Motor neuron (in vitro differentiated cells): ENCODE results near the gene PCSK6. TPM values are rescaled to one million over a fixed set of nuclear protein-coding genes. Genes with fewer than 3 reads are reported as not detected.

ENCODE experiments used
- ATAC-seq, 8 experiments: fragments of 200-7000 bp; cut with Tn5 transposase; replicated peaks in 6 of 8; 2 replicates each; pipeline ENCODE4 v1.8.0; 2021; ENCODE audit warnings: mild to moderate bottlenecking in 8 of 8, moderate library complexity in 8 of 8
- H3K27ac ChIP-seq, 2 donors: fragments of 250-450 bp; sonication (Bioruptor Pico); 2 replicates each; pipeline ENCODE4 v1.9.0; 2021; ENCODE audit warnings: antibody characterized with exemption in 2 of 2, mild to moderate bottlenecking in 2 of 2, moderate library complexity in 1 of 2
- H3K4me1 ChIP-seq, 2 donors: fragments of 250-450 bp; sonication (Bioruptor Pico); replicated peaks in 1 of 2; 2 replicates each; pipeline ENCODE4 v1.6.1; 2021; ENCODE audit warnings: antibody characterized with exemption in 2 of 2, mild to moderate bottlenecking in 2 of 2, moderate library complexity in 1 of 2
- H3K4me3 ChIP-seq, 5 donors: fragments of 250-450 bp; sonication (Bioruptor Pico); 2 replicates each; pipeline ENCODE4 v1.9.0; 2021; ENCODE audit warnings: antibody characterized with exemption in 5 of 5, mild to moderate bottlenecking in 5 of 5, moderate library complexity in 4 of 5
- WGBS, 10 experiments: fragments of 450-650 bp; shearing (Covaris generic); methylation state at CpG; one replicate each; pipeline ENCODE4 v1.0.0; 2022; 5-methylcytosine and 5-hydroxymethylcytosine counted together
- in situ Hi-C, 9 experiments: fragments of 400-800 bp; cut with MboI; loops; one replicate each; pipeline ENCODE4 v1.15.0; 2021; ENCODE audit warnings: low sequenced_read_pairs in 9 of 9, low pct_unique_long_range_greater_than_20kb in 2 of 9; ENCODE audit not compliant: unreplicated experiment in 9 of 9
- total RNA-seq, 8 experiments: library from RNA; unstranded; fragments of 300-600 nt; gene quantifications; 2 replicates each; pipeline versions ENCODE4 v1.2.3 to v1.2.4, GENCODE V29; 2022

The PCSK6 gene
- total RNA-seq, 8 experiments from 2014 or later, result 1.5 to 9.9 (median 3.7) TPM

- peaks cover 0 to 2% of the 10 kb centered on the region in 2 donors for H3K4me1 ChIP-seq
- H3K4me3 ChIP-seq, result no peak overlapping the region
- in situ Hi-C loops, result loop anchor here in 5 of 9 experiments (10.0 to 25.0 kb wide), 3 partner anchors 249 to 652 kb away; partner anchors contain the start of genes ASB7 (in 3 of the 5) and LINS1 (in 3 of the 5)
- no peak for ATAC-seq
- no peak overlapping the region for H3K27ac ChIP-seq
- WGBS, 10 experiments, result 70 to 100% (median 97%) methylated on average over 1 to 3 of the region's 4 CpGs; no CpG with 5 or more reads in 4 of the 10 experiments
Observed at GRCh38 chr15:101264011-101264410, 225.5 kb downstream of the PCSK6 start.

- H3K27ac ChIP-seq, result no peak overlapping the region
- no peak overlapping the region for H3K4me3 ChIP-seq
- WGBS, 10 experiments, result 17 to 100% (median 50%) methylated on average over 1 to 4 of the region's 4 CpGs; no CpG with 5 or more reads in 1 of the 10 experiments
- in situ Hi-C loops, result loop anchor here in 5 of 9 experiments (10.0 to 25.0 kb wide), 3 partner anchors 248 to 650 kb away; partner anchors contain the start of genes ASB7 (in 3 of the 5) and LINS1 (in 3 of the 5)
- H3K4me1 ChIP-seq, result peaks cover 2 to 4% of the 10 kb centered on the region in 2 donors
- no peak for ATAC-seq
Observed at GRCh38 chr15:101262551-101262950, 227.0 kb downstream of the PCSK6 start.

- in situ Hi-C loops, result loop anchor here (5.0 to 25.0 kb wide), 9 partner anchors 164 to 646 kb away; partner anchors contain the start of genes ASB7 (in 3 of the 9) and LINS1 (in 3 of the 9)
- Histone ChIP-seq H3K4me1 (peaks cover 4 to 8% of the 10 kb centered on the region in 2 donors), H3K27ac (no peak overlapping the region), H3K4me3 (no peak overlapping the region)
- ATAC-seq, result peak; percentile 60 to 92 (median 75)
- WGBS, 10 experiments, result 7 to 31% (median 14%) methylated on average over 2 to 7 of the region's 11 CpGs
Observed at GRCh38 chr15:101258238-101259144, 231.0 kb downstream of the PCSK6 start.

GRCh38 chr15:101256757-101257156 is 232.8 kb downstream of the PCSK6 start:
- H3K4me1 ChIP-seq, result peaks cover 8 to 9% of the 10 kb centered on the region in 2 donors
- 63 to 100% (median 82%) methylated on average over 1 to 6 of the region's 6 CpGs; no CpG with 5 or more reads in 2 of the 10 experiments for WGBS, 10 experiments
- ATAC-seq, result no peak
- in situ Hi-C loops, result loop anchor here (5.0 to 25.0 kb wide), 9 partner anchors 162 to 644 kb away; partner anchors contain the start of genes ASB7 (in 3 of the 9) and LINS1 (in 3 of the 9)
- no peak overlapping the region for H3K27ac ChIP-seq
- no peak overlapping the region for H3K4me3 ChIP-seq

- 43 to 100% (median 59%) methylated on average over 1 to 6 of the region's 8 CpGs; no CpG with 5 or more reads in 2 of the 10 experiments for WGBS, 10 experiments
- Histone ChIP-seq H3K4me3 (no peak overlapping the region), H3K27ac (no peak overlapping the region), H3K4me1 (peaks cover 8 to 9% of the 10 kb centered on the region in 2 donors)
- peak in 3 of 8 experiments; percentile 4 to 41 (median 12) for ATAC-seq
- in situ Hi-C loops, result loop anchor here (5.0 to 25.0 kb wide), 9 partner anchors 161 to 643 kb away; partner anchors contain the start of genes ASB7 (in 3 of the 9) and LINS1 (in 3 of the 9)
Observed at GRCh38 chr15:101255615-101256241, 233.8 kb downstream of the PCSK6 start.

- peaks cover 10 to 11% of the 10 kb centered on the region in 2 donors for H3K4me1 ChIP-seq
- no peak for ATAC-seq
- 39 to 100% (median 61%) methylated on average over 1 to 5 of the region's 5 CpGs; no CpG with 5 or more reads in 1 of the 10 experiments for WGBS, 10 experiments
- no peak overlapping the region for H3K27ac ChIP-seq
- no peak overlapping the region for H3K4me3 ChIP-seq
- in situ Hi-C loops, result loop anchor here (5.0 to 25.0 kb wide), 9 partner anchors 160 to 643 kb away; partner anchors contain the start of genes ASB7 (in 3 of the 9) and LINS1 (in 3 of the 9)
Observed at GRCh38 chr15:101255051-101255395, 234.5 kb downstream of the PCSK6 start.

GRCh38 chr15:101254157-101255050 is 235.1 kb downstream of the PCSK6 start:
- H3K4me3 ChIP-seq, result no peak overlapping the region
- no peak overlapping the region for H3K27ac ChIP-seq
- ATAC-seq, result no peak
- in situ Hi-C loops, result loop anchor here (5.0 to 25.0 kb wide), 9 partner anchors 160 to 642 kb away; partner anchors contain the start of genes ASB7 (in 3 of the 9) and LINS1 (in 3 of the 9)
- 53 to 93% (median 84%) methylated on average over 2 to 6 of the region's 11 CpGs; no CpG with 5 or more reads in 3 of the 10 experiments for WGBS, 10 experiments
- H3K4me1 ChIP-seq, result peaks cover 16 to 17% of the 10 kb centered on the region in 2 donors

Other genes starting within 250 kb of the PCSK6 start
- 10 to 100 TPM; 14.2 to 59.5 (median 20.7) TPM for gene CHSY1, start 237.7 kb downstream of the PCSK6 start, total RNA-seq
- gene SELENOS, start 212.2 kb downstream of the PCSK6 start, total RNA-seq, result 100 to 1,000 TPM in 1 of 8 experiments, 10 to 100 TPM in 7; 35.6 to 101 (median 60.3) TPM
- 100 to 1,000 TPM in 1 of 8 experiments, 10 to 100 TPM in 7; 30.9 to 101 (median 68.4) TPM for gene SNRPA1, start 194.5 kb downstream of the PCSK6 start, total RNA-seq
- gene TM2D3, start 162.7 kb upstream of the PCSK6 start, total RNA-seq, result 10 to 100 TPM; 38.4 to 96.6 (median 64.0) TPM
- gene TARS3, start 234.8 kb upstream of the PCSK6 start, total RNA-seq, result 10 to 100 TPM; 12.0 to 31.4 (median 19.4) TPM